ENCODE measurements around the gene TBC1D22A. TPM values are rescaled to one million over a fixed set of nuclear protein-coding genes. Genes with fewer than 3 reads are reported as not detected.
A peak's percentile ranks its signal among the peaks of the same experiment; 100 is the strongest.

Gene TBC1D22A
- polyA plus RNA-seq, 1 of the 3 experiments (the other 2 are of a cell fraction) = 16.5 TPM

GRCh38 chr22:46984751-46985506 is 222.5 kb downstream of the TBC1D22A start:
- Histone ChIP-seq H3K4me3 (ENCODE audit: low read depth in 2 of 2, low read length in 1 of 2) (no peak overlapping the region), H3K9ac (no peak overlapping the region), H3F3A (replicated peaks; ENCODE audit: insufficient read depth) (no peaks in the 10 kb centered on the region), H3K9me2 (no peaks in the 10 kb centered on the region), H3K9me3 (no peaks in the 10 kb centered on the region), H3K79me2 (ENCODE audit: insufficient read depth) (no peaks in the 10 kb centered on the region), H3K36me3 (replicated peaks in 1 of 2; ENCODE audit: control insufficient read depth in 1 of 2, insufficient read depth in 2 of 2, low read length in 1 of 2) (peaks cover 0 to under 1% of the 10 kb centered on the region in 2 experiments), H3K27ac (ENCODE audit: low read depth in 2 of 2, low read length in 1 of 2) (peak overlapping the region in 1 of 2 experiments; percentile 44; a peak in 2 of 4 replicates), H2AFZ (ENCODE audit: low read depth) (no peak overlapping the region), H3K4me1 (ENCODE audit: control insufficient read depth in 1 of 2, insufficient read depth in 2 of 2, low read depth in 1 of 2, low read length in 1 of 2) (peaks cover 0 to 5% of the 10 kb centered on the region in 2 experiments; a peak in 1 of 4 replicates), H3K4me2 (peak overlapping the region; percentile 60), H3K27me3 (ENCODE audit: insufficient read depth) (no peaks in the 10 kb centered on the region), H4K20me1 (ENCODE audit: insufficient read depth) (0 out of 2 replicates have a peak, but pooled peaks cover 5% of the 10 kb centered on the region)
- no peak for DNase-seq
- 83% methylated on average over 15 of the region's 16 CpGs for whole genome bisulfite sequencing (ENCODE audit: low lambda C conversion rate)
- ChIA-PET CTCF (no interaction called here), POLR2A (no interaction called here)
- TF ChIP-seq TCF12 (IDR thresholded peaks at IDR 0.05) (0 out of 2 replicates have a peak, but pooled peaks have one; percentile 6), SIN3A (IDR thresholded peaks at IDR 0.05; ENCODE audit: borderline replicate concordance, low read depth, low read length) (no peak), NRF1 (IDR thresholded peaks at IDR 0.05; ENCODE audit: low read depth, low read length) (no peak), NFIC (IDR thresholded peaks at IDR 0.05; ENCODE audit: borderline replicate concordance) (peak; percentile 27; the same call in 1 of the 2 replicates), JUND (IDR thresholded peaks at IDR 0.05) (peak; percentile 13; the same call in 1 of the 2 replicates), FOSL2 (IDR thresholded peaks at IDR 0.05; ENCODE audit: borderline replicate concordance, low read depth) (peak; percentile 47; the same call in 1 of the 2 replicates)

- ChIA-PET POLR2A (no interaction called here), CTCF (no interaction called here)
- H4K20me1 ChIP-seq (ENCODE audit: insufficient read depth) = 0 out of 2 replicates have a peak, but pooled peaks cover 5% of the 10 kb centered on the region
- H3K4me1 ChIP-seq (ENCODE audit: control insufficient read depth in 1 of 2, insufficient read depth in 2 of 2, low read depth in 1 of 2, low read length in 1 of 2) = peaks cover 0 to 5% of the 10 kb centered on the region in 2 experiments; a peak in 1 of 4 replicates
- H3K27ac ChIP-seq (ENCODE audit: low read depth in 2 of 2, low read length in 1 of 2) = no peak overlapping the region
- no peak overlapping the region for H3K4me3 ChIP-seq (ENCODE audit: low read depth in 2 of 2, low read length in 1 of 2)
- H3K36me3 ChIP-seq (replicated peaks in 1 of 2; ENCODE audit: control insufficient read depth in 1 of 2, insufficient read depth in 2 of 2, low read length in 1 of 2) = no peaks in the 10 kb centered on the region
- no peak overlapping the region for H3K9ac ChIP-seq
- no peaks in the 10 kb centered on the region for H3F3A ChIP-seq (replicated peaks; ENCODE audit: insufficient read depth)
- no peaks in the 10 kb centered on the region for H3K79me2 ChIP-seq (ENCODE audit: insufficient read depth)
- DNase-seq = no peak
- H3K4me2 ChIP-seq = no peak overlapping the region
- no peaks in the 10 kb centered on the region for H3K27me3 ChIP-seq (ENCODE audit: insufficient read depth)
- H2AFZ ChIP-seq (ENCODE audit: low read depth) = no peak overlapping the region
- no peaks in the 10 kb centered on the region for H3K9me3 ChIP-seq
- WGBS (ENCODE audit: low lambda C conversion rate) = 91% methylated on average over 8 of the region's 8 CpGs
- H3K9me2 ChIP-seq = no peaks in the 10 kb centered on the region
- TF ChIP-seq YY1 (IDR thresholded peaks at IDR 0.05; ENCODE audit: low read depth) (no peak), MEF2A (IDR thresholded peaks at IDR 0.05; ENCODE audit: borderline replicate concordance, low read depth) (no peak), GABPA (IDR thresholded peaks at IDR 0.05; ENCODE audit: low read depth) (no peak), EP300 (IDR thresholded peaks at IDR 0.05; ENCODE audit: borderline replicate concordance in 1 of 2, low read depth in 1 of 2, low read length in 1 of 2) (no peak), GATA2 (CRISPR knock-in tag; IDR thresholded peaks at IDR 0.05) (no peak), NRF1 (IDR thresholded peaks at IDR 0.05; ENCODE audit: low read depth, low read length) (no peak), TCF12 (IDR thresholded peaks at IDR 0.05) (no peak), FOXM1 (IDR thresholded peaks at IDR 0.05; ENCODE audit: low read depth) (no peak)
These were observed 223.0 kb downstream of the TBC1D22A start for GRCh38 chr22:46985507-46985882.

DNA sequence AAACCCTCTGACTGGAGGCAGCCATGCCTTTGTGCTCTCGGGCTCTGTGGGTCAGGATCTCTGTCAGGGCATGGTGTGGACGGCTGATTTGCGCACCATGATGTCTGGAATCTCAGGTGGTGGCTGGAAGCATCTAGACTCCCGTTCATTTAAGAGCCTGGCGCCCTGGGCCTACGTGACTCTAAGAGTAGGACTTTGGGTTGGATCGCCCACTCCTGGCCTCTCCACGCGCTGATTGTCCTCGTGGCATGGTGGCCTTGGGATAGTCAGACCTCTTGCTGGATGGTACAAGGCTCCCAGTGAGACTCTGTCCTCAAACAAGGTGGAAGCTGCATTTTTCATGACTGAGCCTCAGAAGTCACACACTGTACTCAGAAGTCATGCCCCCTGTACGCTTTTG is 224.3 kb downstream of the TBC1D22A start:
- Histone ChIP-seq H4K20me1 (ENCODE audit: insufficient read depth) (0 out of 2 replicates have a peak, but pooled peaks cover 5% of the 10 kb centered on the region), H3K79me2 (ENCODE audit: insufficient read depth) (no peaks in the 10 kb centered on the region), H2AFZ (ENCODE audit: low read depth) (no peak overlapping the region), H3K36me3 (replicated peaks in 1 of 2; ENCODE audit: control insufficient read depth in 1 of 2, insufficient read depth in 2 of 2, low read length in 1 of 2) (peaks cover 0 to 10% of the 10 kb centered on the region in 2 experiments), H3K9me3 (no peaks in the 10 kb centered on the region), H3K27ac (ENCODE audit: low read depth in 2 of 2, low read length in 1 of 2) (no peak overlapping the region), H3K9me2 (no peaks in the 10 kb centered on the region), H3K4me3 (ENCODE audit: low read depth in 2 of 2, low read length in 1 of 2) (no peak overlapping the region), H3K4me1 (ENCODE audit: control insufficient read depth in 1 of 2, insufficient read depth in 2 of 2, low read depth in 1 of 2, low read length in 1 of 2) (peaks cover 0 to 5% of the 10 kb centered on the region in 2 experiments; a peak in 2 of 4 replicates), H3F3A (replicated peaks; ENCODE audit: insufficient read depth) (no peaks in the 10 kb centered on the region), H3K27me3 (ENCODE audit: insufficient read depth) (no peaks in the 10 kb centered on the region), H3K9ac (no peak overlapping the region), H3K4me2 (no peak overlapping the region)
- 100% methylated on average over 1 of the region's 11 CpGs for WGBS (ENCODE audit: low lambda C conversion rate)
- ChIA-PET CTCF (no interaction called here), POLR2A (no interaction called here)
- no peak for TF ChIP-seq TCF12 (IDR thresholded peaks at IDR 0.05)
- no peak for TF ChIP-seq GATA2 (CRISPR knock-in tag; IDR thresholded peaks at IDR 0.05)
- no peak for DNase-seq
